Liver (tissue), 9 donors: Measurements from ENCODE around the gene TCF7L1. TPM values are rescaled to one million over a fixed set of nuclear protein-coding genes. Genes with fewer than 3 reads are reported as not detected.

Experiments used
- DNase-seq: peaks from one replicate; pipeline ENCODE4 v3.0.0-alpha.2; 2017; ENCODE audit warnings: low spot score
- H3K27ac ChIP-seq, 2 donors: one replicate each; pipeline ENCODE4 v1.7.0; 2013; ENCODE audit warnings: inconsistent platforms in 2 of 2, low read length in 2 of 2, control low read depth in 1 of 2, low read depth in 1 of 2, mild to moderate bottlenecking in 1 of 2
- H3K27me3 ChIP-seq, 4 donors: one replicate each; pipeline versions ENCODE4 v1.6.1 to v1.7.0; 2013; ENCODE audit warnings: low read length in 3 of 4, inconsistent platforms in 1 of 4, mild to moderate bottlenecking in 1 of 4, moderate library complexity in 1 of 4; ENCODE audit not compliant: control insufficient read depth in 4 of 4, insufficient read depth in 4 of 4
- H3K36me3 ChIP-seq, 4 donors: one replicate each; pipeline versions ENCODE4 v1.6.1 to v1.7.0; 2013; ENCODE audit warnings: low read length in 3 of 4, mild to moderate bottlenecking in 3 of 4, low read depth in 1 of 4, moderate library complexity in 1 of 4; ENCODE audit not compliant: control insufficient read depth in 4 of 4, insufficient read depth in 3 of 4
- H3K4me1 ChIP-seq, 4 donors: one replicate each; pipeline versions ENCODE4 v1.6.1 to v1.7.0; 2013; ENCODE audit warnings: low read length in 3 of 4, mild to moderate bottlenecking in 3 of 4, moderate library complexity in 1 of 4; ENCODE audit not compliant: control insufficient read depth in 4 of 4, insufficient read depth in 4 of 4
- H3K4me3 ChIP-seq, 3 donors: one replicate each; pipeline versions ENCODE4 v1.6.1 to v1.7.0; 2013; ENCODE audit warnings: low read length in 3 of 3, control low read depth in 1 of 3, low read depth in 1 of 3, mild to moderate bottlenecking in 1 of 3
- H3K9ac ChIP-seq, 2 donors: one replicate each; pipeline ENCODE4 v1.7.0; 2013; ENCODE audit warnings: low read length in 2 of 2, mild to moderate bottlenecking in 2 of 2, moderate library complexity in 2 of 2, control low read depth in 1 of 2, low read depth in 1 of 2
- H3K9me3 ChIP-seq, 4 donors: one replicate each; pipeline versions ENCODE4 v1.6.1 to v1.7.0; 2013; ENCODE audit warnings: low read length in 3 of 4; ENCODE audit not compliant: control insufficient read depth in 4 of 4
- GABPA ChIP-seq, 2 donors: IDR thresholded peaks in 1 of 2; conservative IDR thresholded peaks in 1 of 2; 2 replicates each; pipeline ENCODE4 v1.6.1; 2016; ENCODE audit warnings: antibody characterized with exemption in 2 of 2, mild to moderate bottlenecking in 1 of 2, moderate library complexity in 1 of 2
- HNF4A ChIP-seq, 2 donors: conservative IDR thresholded peaks; 2 replicates each; pipeline ENCODE4 v1.6.1; 2016; ENCODE audit warnings: antibody characterized with exemption in 2 of 2, mild to moderate bottlenecking in 2 of 2
- JUND ChIP-seq, 2 donors: IDR thresholded peaks; 2 replicates each; pipeline ENCODE4 v1.6.1; 2016; ENCODE audit warnings: antibody characterized with exemption in 2 of 2
- MAX ChIP-seq: IDR thresholded peaks from 2 replicates; pipeline ENCODE4 v1.6.1; 2016; ENCODE audit warnings: antibody characterized with exemption
- NR2F2 ChIP-seq: IDR thresholded peaks from 2 replicates; pipeline ENCODE4 v1.6.1; 2016; ENCODE audit warnings: antibody characterized with exemption
- RXRA ChIP-seq, 2 donors: IDR thresholded peaks; 2 replicates each; pipeline ENCODE4 v1.6.1; 2017 to 2018; ENCODE audit warnings: antibody characterized with exemption in 2 of 2, mild to moderate bottlenecking in 1 of 2
- SP1 ChIP-seq: IDR thresholded peaks from 2 replicates; pipeline ENCODE4 v1.6.1; 2018; ENCODE audit warnings: antibody characterized with exemption, mild to moderate bottlenecking
- YY1 ChIP-seq: IDR thresholded peaks from 2 replicates; pipeline ENCODE4 v1.6.1; 2016; ENCODE audit warnings: antibody characterized with exemption, mild to moderate bottlenecking
- ZBTB33 ChIP-seq: IDR thresholded peaks from 2 replicates; pipeline ENCODE4 v1.6.1; 2016; ENCODE audit warnings: antibody characterized with exemption
- WGBS: extraction: QIAGEN DNeasy Blood & Tissue Kit; methylation state at CpG from one replicate; pipeline ENCODE4 v1.1.7; 2013; 5-methylcytosine and 5-hydroxymethylcytosine counted together
- polyA plus RNA-seq, 2 donors: library from polyadenylated mRNA; stranded (reverse) in 1 of 2; unstranded in 1 of 2; fragments of 200-250 nt in 1 of 2; fragments of >200 nt in 1 of 2; fragmentation: Nextera tagmentation in 1 of 2; extraction: Ambion mirVana in 1 of 2; gene quantifications; one replicate each; pipeline versions ENCODE4 v1.2.1 to v1.2.3, GENCODE V29; 2013 to 2015
- total RNA-seq, 2 donors: library from RNA; depleted of rRNA; stranded (reverse); fragments of >200 nt; gene quantifications; one replicate each; pipeline ENCODE4 v1.2.3, GENCODE V29; 2014
- donor health status: healthy.
- donor health status: healthy.
- donor health status: healthy.
- donor health status: healthy.
- donor health status: healthy.

The TCF7L1 gene
- total and polyA plus RNA-seq, 4 donors, result 1.6 to 6.0 (median 4.8) TPM

GRCh38 chr2:85255813-85256594 lies 122.8 kb downstream of the TCF7L1 start:
- Histone ChIP-seq H3K9me3 (no peaks in the 10 kb centered on the region), H3K4me3 (no peak overlapping the region), H3K36me3 (no peaks in the 10 kb centered on the region), H3K4me1 (peaks cover 0 to 11% (median 3%) of the 10 kb centered on the region in 4 donors), H3K27ac (no peak overlapping the region), H3K9ac (no peak overlapping the region), H3K27me3 (no peaks in the 10 kb centered on the region)
- 68% methylated on average over 23 of the region's 23 CpGs for WGBS
- no peak for TF ChIP-seq YY1
- TF ChIP-seq SP1, result no peak
- TF ChIP-seq RXRA (IDR thresholded peaks at IDR 0.05), result no peak
- TF ChIP-seq GABPA (IDR thresholded peaks at IDR 0.05 in 1 of 2, conservative IDR thresholded peaks at IDR 0.05 in 1 of 2), result no peak
- TF ChIP-seq JUND (IDR thresholded peaks at IDR 0.05), result no peak
- no peak for DNase-seq

GRCh38 chr2:85257359-85257969 lies 124.3 kb downstream of the TCF7L1 start:
- Histone ChIP-seq H3K4me3 (no peak overlapping the region), H3K27ac (peak overlapping the region in 1 of 2 donors; percentile 3), H3K4me1 (peaks cover 0 to 9% (median 2%) of the 10 kb centered on the region in 4 donors), H3K36me3 (no peaks in the 10 kb centered on the region), H3K9ac (no peak overlapping the region), H3K27me3 (no peaks in the 10 kb centered on the region), H3K9me3 (no peaks in the 10 kb centered on the region)
- no peak for DNase-seq
- 72% methylated on average over 12 of the region's 12 CpGs for WGBS
- TF ChIP-seq HNF4A (conservative IDR thresholded peaks at IDR 0.05) (no peak), MAX (no peak), NR2F2 (peak; percentile 48), ZBTB33 (no peak), RXRA (IDR thresholded peaks at IDR 0.05) (no peak), JUND (IDR thresholded peaks at IDR 0.05) (no peak)

DNA sequence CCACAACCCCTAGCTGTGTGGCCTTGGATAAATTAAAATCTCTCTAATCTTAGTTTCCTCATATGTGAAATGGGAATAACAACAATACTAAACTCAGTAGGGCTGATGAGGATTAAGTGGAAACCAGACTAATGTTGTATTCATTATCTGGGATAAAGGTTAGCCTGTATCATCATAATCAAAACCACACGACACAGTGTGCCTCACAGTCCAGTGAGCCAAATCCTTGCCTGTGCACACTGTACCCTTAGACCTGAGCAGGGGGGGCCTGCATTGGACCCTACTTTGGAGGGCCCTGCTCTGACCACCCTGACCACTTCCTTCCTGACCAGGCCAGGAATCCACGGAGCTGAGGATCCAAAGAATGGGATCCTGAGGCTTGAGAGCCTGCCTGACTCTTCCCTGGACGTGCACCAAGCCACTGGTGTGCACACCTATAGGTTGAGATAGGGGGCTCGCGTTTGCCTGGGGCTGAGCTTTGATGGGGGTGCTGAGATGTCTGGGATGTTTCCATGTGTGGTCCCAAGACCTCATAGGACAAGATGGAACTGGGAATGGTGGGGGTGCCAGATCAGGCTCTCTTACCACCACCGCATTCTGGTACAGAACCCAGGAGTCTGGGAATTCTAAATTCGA lies 124.9 kb downstream of the TCF7L1 start:
- Histone ChIP-seq H3K27ac (peak overlapping the region in 1 of 2 donors; percentile 3), H3K9ac (no peak overlapping the region), H3K36me3 (no peaks in the 10 kb centered on the region), H3K9me3 (no peaks in the 10 kb centered on the region), H3K4me1 (peaks cover 0 to 9% (median 2%) of the 10 kb centered on the region in 4 donors), H3K27me3 (no peaks in the 10 kb centered on the region), H3K4me3 (no peak overlapping the region)
- 79% methylated on average over 7 of the region's 7 CpGs for WGBS
- TF ChIP-seq JUND (IDR thresholded peaks at IDR 0.05) (no peak), NR2F2 (no peak), SP1 (no peak), MAX (no peak)
- DNase-seq, result no peak
